CD4-positive, alpha-beta T cell (primary cell): Measurements from ENCODE around the gene COL3A1. TPM values are rescaled to one million over a fixed set of nuclear protein-coding genes. Genes with fewer than 3 reads are reported as not detected.

Source experiments
- ATAC-seq: fragments of 200-7000 bp; cut with Tn5 transposase; one replicate; pipeline ENCODE4 v1.10.0; 2022; ENCODE audit warnings: mild to moderate bottlenecking; ENCODE audit not compliant: poor library complexity
- CTCF ChIA-PET: fragments of 350-600 bp; sonication (Branson Sonifier 250); formaldehyde crosslinking; loops from one replicate; lab custom pipeline; 2021; ENCODE audit warnings: antibody characterized with exemption, inconsistent platforms; lab: Charles Lee
- POLR2A ChIA-PET: fragments of 350-600 bp; sonication (Branson Sonifier 250); formaldehyde crosslinking; loops from one replicate; lab custom pipeline; 2021; ENCODE audit warnings: antibody characterized with exemption, inconsistent platforms; lab: Charles Lee
- DNase-seq, 14 experiments: peaks; one replicate each; pipeline ENCODE4 v3.0.0-alpha.2; 2013 to 2020; ENCODE audit warnings: mixed read lengths in 2 of 14
- H3K27ac ChIP-seq, 2 donors: one replicate each; pipeline versions ENCODE4 v1.5.1 to v1.7.0; 2013; ENCODE audit warnings: low read length in 2 of 2, low read depth in 1 of 2, mild to moderate bottlenecking in 1 of 2
- H3K27me3 ChIP-seq, 2 experiments: 1 replicate in 1 of 2; 2 replicates in 1 of 2; pipeline versions ENCODE4 v1.6.1 to v1.7.0; 2013; ENCODE audit warnings: low read length in 2 of 2, control low read depth in 1 of 2, mild to moderate bottlenecking in 1 of 2, moderate library complexity in 1 of 2; ENCODE audit not compliant: insufficient read depth in 2 of 2, control insufficient read depth in 1 of 2
- H3K36me3 ChIP-seq: one replicate; pipeline ENCODE4 v1.6.1; 2013; ENCODE audit warnings: low read length, control low read depth; ENCODE audit not compliant: insufficient read depth
- H3K4me1 ChIP-seq: one replicate; pipeline ENCODE4 v1.6.1; 2013; ENCODE audit warnings: low read length, control low read depth; ENCODE audit not compliant: insufficient read depth
- H3K4me3 ChIP-seq: one replicate; pipeline ENCODE4 v1.5.1; 2013; ENCODE audit warnings: mild to moderate bottlenecking, low read length, moderate library complexity
- H3K9me3 ChIP-seq, 2 experiments: 1 replicate in 1 of 2; 2 replicates in 1 of 2; pipeline versions ENCODE4 v1.6.1 to v1.7.0; 2013; ENCODE audit warnings: low read length in 2 of 2, mild to moderate bottlenecking in 2 of 2, control low read depth in 1 of 2, moderate library complexity in 1 of 2; ENCODE audit not compliant: control insufficient read depth in 1 of 2, insufficient read depth in 1 of 2
- H3K27ac Mint-ChIP-seq: one replicate; pipeline ENCODE4 v1.8.0; 2020; ENCODE audit warnings: mixed read lengths
- H3K27me3 Mint-ChIP-seq: one replicate; pipeline ENCODE4 v1.8.0; 2021; ENCODE audit warnings: mixed read lengths
- H3K36me3 Mint-ChIP-seq: one replicate; pipeline ENCODE4 v1.8.0; 2021; ENCODE audit warnings: low read depth, mixed read lengths
- H3K4me1 Mint-ChIP-seq: one replicate; pipeline ENCODE4 v1.8.0; 2021; ENCODE audit warnings: low read depth, mixed read lengths
- H3K4me3 Mint-ChIP-seq: one replicate; pipeline ENCODE4 v1.8.0; 2020; ENCODE audit warnings: mild to moderate bottlenecking, mixed read lengths
- H3K9me3 Mint-ChIP-seq: one replicate; pipeline ENCODE4 v1.8.0; 2020; ENCODE audit warnings: mixed read lengths
- CTCF ChIP-seq: fragments of 200-600 bp; IDR thresholded peaks from one replicate; pipeline ENCODE4 v1.8.0; 2022; ENCODE audit warnings: antibody characterized with exemption, mild to moderate bottlenecking
- intact Hi-C, 2 experiments: fragments of 100-400 bp; cut with DNase I in 1 of 2; cut with micrococcal nuclease in 1 of 2; formaldehyde crosslinking; loops; one replicate each; pipeline versions ENCODE4 v1.15.1 to v1.9.0; 2023 to 2025; cut with DNase I, micrococcal nuclease
- total RNA-seq, 174 experiments: library from RNA in 2 of 174; stranded (reverse) in 2 of 174; gene quantifications; one replicate each; pipeline ENCODE4 v1.2.3 and lab custom pipeline; 2021 to 2026

COL3A1 gene
- total RNA-seq, 2 experiments from 2014 or later: not detected

- Histone ChIP-seq H3K27me3 (no peaks in the 10 kb centered on the region), H3K4me3 (no peak overlapping the region), H3K27ac (no peak overlapping the region), H3K9me3 (no peaks in the 10 kb centered on the region), H3K4me1 (no peaks in the 10 kb centered on the region), H3K36me3 (no peaks in the 10 kb centered on the region)
- ChIA-PET CTCF (no interaction called here), POLR2A (no interaction called here)
- no peaks in the 10 kb centered on the region for H3K36me3 Mint-ChIP-seq
- DNase-seq: no peak
- no peaks in the 10 kb centered on the region for H3K9me3 Mint-ChIP-seq
- no peaks in the 10 kb centered on the region for H3K27me3 Mint-ChIP-seq
- TF ChIP-seq CTCF: no peak
- ATAC-seq: no peak
- no peak overlapping the region for H3K4me3 Mint-ChIP-seq
- no peak overlapping the region for H3K27ac Mint-ChIP-seq
- no peaks in the 10 kb centered on the region for H3K4me1 Mint-ChIP-seq
- intact Hi-C loops: no loop called here
Observed at GRCh38 chr2:188937228-188938220, 36.6 kb upstream of the COL3A1 start.

- H3K4me1 Mint-ChIP-seq: no peaks in the 10 kb centered on the region
- Histone ChIP-seq H3K9me3 (peaks cover 0 to 8% of the 10 kb centered on the region in 2 experiments), H3K4me3 (no peak overlapping the region), H3K27me3 (no peaks in the 10 kb centered on the region), H3K4me1 (no peaks in the 10 kb centered on the region), H3K27ac (no peak overlapping the region), H3K36me3 (no peaks in the 10 kb centered on the region)
- H3K9me3 Mint-ChIP-seq: no peaks in the 10 kb centered on the region
- no peaks in the 10 kb centered on the region for H3K27me3 Mint-ChIP-seq
- DNase-seq (no peak), ATAC-seq (no peak)
- no peak overlapping the region for H3K4me3 Mint-ChIP-seq
- CTCF ChIA-PET: no interaction called here
- intact Hi-C loops: no loop called here
- H3K36me3 Mint-ChIP-seq: no peaks in the 10 kb centered on the region
- POLR2A ChIA-PET: no interaction called here
- no peak for TF ChIP-seq CTCF
- H3K27ac Mint-ChIP-seq: no peak overlapping the region
Observed at GRCh38 chr2:188940171-188940570, 34.0 kb upstream of the COL3A1 start.

GRCh38 chr2:188944442-188944841 is 29.7 kb upstream of the COL3A1 start:
- no peaks in the 10 kb centered on the region for H3K4me1 Mint-ChIP-seq

More at GRCh38 chr2:188944442-188944841, 29.7 kb upstream of the COL3A1 start:
- no peaks in the 10 kb centered on the region for H3K36me3 ChIP-seq
- H3K4me3 ChIP-seq: no peak overlapping the region
- intact Hi-C loops: no loop called here
- Mint-ChIP-seq H3K36me3 (no peaks in the 10 kb centered on the region), H3K4me3 (no peak overlapping the region), H3K27ac (no peak overlapping the region), H3K9me3 (no peaks in the 10 kb centered on the region), H3K27me3 (no peaks in the 10 kb centered on the region)
- H3K4me1 ChIP-seq: no peaks in the 10 kb centered on the region
- no peak overlapping the region for H3K27ac ChIP-seq
- CTCF ChIA-PET: no interaction called here
- TF ChIP-seq CTCF: no peak
- H3K27me3 ChIP-seq: no peaks in the 10 kb centered on the region
- ATAC-seq: no peak
- POLR2A ChIA-PET: no interaction called here
- peaks cover 0 to 10% of the 10 kb centered on the region in 2 experiments for H3K9me3 ChIP-seq
- peak in 1 of 14 experiments; percentile 6 for DNase-seq
